H1 (cell line): ENCODE results near the gene CTDNEP1. TPM values are rescaled to one million over a fixed set of nuclear protein-coding genes. Genes with fewer than 3 reads are reported as not detected.

Experiments
- CTCF ChIA-PET: fragments of 300-600 bp; sonication (Branson Sonifier 250); formaldehyde crosslinking; loops from one replicate; lab custom pipeline; 2021; ENCODE audit not compliant: partially characterized antibody; lab: Charles Lee
- POLR2A ChIA-PET: fragments of 300-600 bp; sonication (Branson Sonifier 250); formaldehyde crosslinking; loops from one replicate; lab custom pipeline; 2021; ENCODE audit warnings: inconsistent platforms; ENCODE audit not compliant: partially characterized antibody; lab: Charles Lee
- DNase-seq, 2 experiments: peaks; one replicate each; pipeline versions ENCODE4 v3.0.0 to v3.0.0-alpha.2; 2010 to 2022; ENCODE audit warnings: low spot score in 2 of 2, low read depth in 1 of 2, mixed read lengths in 1 of 2
- FAIRE-seq: peaks from 2 replicates; lab custom pipeline; 2011; peaks lifted over from hg19 to GRCh38; lab: Jason Lieb, UNC
- H2AFZ ChIP-seq: 2 replicates; pipeline ENCODE4 v1.8.1; 2012; ENCODE audit warnings: low read length, inconsistent platforms
- H2AK5ac ChIP-seq: 2 replicates; pipeline ENCODE4 v1.6.1; 2013; ENCODE audit warnings: low read depth, low read length
- H2BK120ac ChIP-seq: replicated peaks from 2 replicates; pipeline ENCODE3; 2013; ENCODE audit warnings: low read depth, low read length, inconsistent platforms
- H2BK12ac ChIP-seq: 2 replicates; pipeline ENCODE4 v1.6.1; 2013; ENCODE audit warnings: low read depth, low read length
- H2BK15ac ChIP-seq: 2 replicates; pipeline ENCODE4 v1.6.1; 2013; ENCODE audit warnings: low read length
- H2BK20ac ChIP-seq: 2 replicates; pipeline ENCODE4 v1.6.1; 2013; ENCODE audit warnings: low read length
- H2BK5ac ChIP-seq: 2 replicates; pipeline ENCODE4 v1.6.1; 2013; ENCODE audit warnings: low read depth, low read length
- H3K14ac ChIP-seq: 2 replicates; pipeline ENCODE4 v1.6.1; 2013; ENCODE audit warnings: inconsistent platforms; ENCODE audit not compliant: insufficient read length
- H3K18ac ChIP-seq: 2 replicates; pipeline ENCODE4 v1.6.1; 2013; ENCODE audit warnings: low read length; ENCODE audit errors: extremely low read depth
- H3K23ac ChIP-seq: 2 replicates; pipeline ENCODE4 v1.6.1; 2013; ENCODE audit warnings: inconsistent platforms; ENCODE audit not compliant: insufficient read length
- H3K23me2 ChIP-seq: 2 replicates; pipeline ENCODE4 v1.6.1; 2013; ENCODE audit warnings: low read depth, low read length
- H3K27ac ChIP-seq: 2 replicates; pipeline ENCODE4 v1.6.1; 2011; ENCODE audit warnings: low read depth, low read length, inconsistent platforms
- H3K27me3 ChIP-seq, 4 experiments: replicated peaks in 1 of 4; 1 replicate in 1 of 4; 2 replicates in 3 of 4; pipeline versions ENCODE4 v1.6.1 to v1.8.1; 2011 to 2013; ENCODE audit warnings: low read length in 3 of 4, mild to moderate bottlenecking in 3 of 4, inconsistent platforms in 2 of 4, mixed read lengths in 2 of 4, moderate library complexity in 1 of 4; ENCODE audit not compliant: control insufficient read depth in 3 of 4, insufficient read depth in 3 of 4; ENCODE audit errors: extremely low read depth in 1 of 4
- H3K36me3 ChIP-seq, 4 experiments: 2 replicates each; pipeline versions ENCODE4 v1.6.1 to v1.8.1; 2011 to 2013; ENCODE audit warnings: mild to moderate bottlenecking in 4 of 4, low read length in 3 of 4, moderate library complexity in 2 of 4, control low read depth in 1 of 4, inconsistent platforms in 1 of 4; ENCODE audit not compliant: insufficient read depth in 4 of 4, control insufficient read depth in 2 of 4
- H3K4ac ChIP-seq: replicated peaks from 2 replicates; pipeline ENCODE3; 2013; ENCODE audit warnings: low read length, low read depth, mixed read lengths, inconsistent platforms; ENCODE audit not compliant: insufficient read length
- H3K4me1 ChIP-seq, 4 experiments: replicated peaks in 1 of 4; 1 replicate in 1 of 4; 2 replicates in 3 of 4; pipeline versions ENCODE4 v1.6.1 to v1.8.1; 2011 to 2013; ENCODE audit warnings: low read length in 3 of 4, inconsistent platforms in 2 of 4, mixed read lengths in 1 of 4; ENCODE audit not compliant: insufficient read depth in 4 of 4, control insufficient read depth in 3 of 4
- H3K4me2 ChIP-seq, 2 experiments: 2 replicates each; pipeline versions ENCODE4 v1.6.1 to v1.8.1; 2011 to 2013; ENCODE audit warnings: low read depth in 2 of 2, low read length in 2 of 2, control low read depth in 1 of 2, inconsistent platforms in 1 of 2, mild to moderate bottlenecking in 1 of 2; ENCODE audit not compliant: insufficient read depth in 1 of 2
- H3K4me3 ChIP-seq, 4 experiments: fragments of 200-600, 300-600 bp in 1 of 4; sonication (generic), shearing (Covaris generic), sonication (Bioruptor Twin) in 1 of 4; 2 replicates each; pipeline versions ENCODE4 v1.5.1 to v1.8.1; 2011 to 2016; ENCODE audit warnings: low read length in 4 of 4, low read depth in 3 of 4, control low read depth in 2 of 4, inconsistent platforms in 2 of 4, mild to moderate bottlenecking in 2 of 4, mixed read lengths in 1 of 4, moderate library complexity in 1 of 4; ENCODE audit not compliant: insufficient read depth in 2 of 4; ENCODE audit errors: extremely low read depth in 1 of 4
- H3K56ac ChIP-seq: replicated peaks from 2 replicates; pipeline ENCODE3; 2013; ENCODE audit warnings: low read depth, mild to moderate bottlenecking, mixed read lengths, low read length, inconsistent platforms; ENCODE audit not compliant: insufficient read length
- H3K79me1 ChIP-seq: 2 replicates; pipeline ENCODE4 v1.6.1; 2013; ENCODE audit warnings: low read depth, low read length, control low read depth
- H3K79me2 ChIP-seq, 2 experiments: 2 replicates each; pipeline versions ENCODE4 v1.6.1 to v1.8.1; 2012 to 2013; ENCODE audit warnings: low read length in 2 of 2, mild to moderate bottlenecking in 2 of 2, inconsistent platforms in 1 of 2; ENCODE audit not compliant: insufficient read depth in 2 of 2, control insufficient read depth in 1 of 2
- H3K9ac ChIP-seq, 4 experiments: replicated peaks in 1 of 4; 1 replicate in 1 of 4; 2 replicates in 3 of 4; pipeline versions ENCODE4 v1.6.1 to v1.8.1; 2011 to 2013; ENCODE audit warnings: low read depth in 3 of 4, low read length in 3 of 4, control low read depth in 2 of 4, mild to moderate bottlenecking in 2 of 4, moderate library complexity in 2 of 4, inconsistent platforms in 1 of 4; ENCODE audit errors: extremely low read depth in 1 of 4
- H3K9me3 ChIP-seq, 2 experiments: 2 replicates each; pipeline versions ENCODE4 v1.6.1 to v1.8.1; 2012 to 2013; ENCODE audit warnings: mild to moderate bottlenecking in 2 of 2, moderate library complexity in 2 of 2, control low read depth in 1 of 2, inconsistent platforms in 1 of 2, low read depth in 1 of 2, low read length in 1 of 2, mixed read lengths in 1 of 2; ENCODE audit not compliant: insufficient read depth in 2 of 2
- H4K20me1 ChIP-seq, 2 experiments: replicated peaks in 1 of 2; 2 replicates each; pipeline versions ENCODE3 to v1.8.1; 2011 to 2013; ENCODE audit warnings: inconsistent platforms in 2 of 2, low read length in 2 of 2, mild to moderate bottlenecking in 1 of 2; ENCODE audit not compliant: insufficient read depth in 2 of 2, control insufficient read depth in 1 of 2
- H4K5ac ChIP-seq: 2 replicates; pipeline ENCODE4 v1.6.1; 2013; ENCODE audit warnings: low read length, low read depth, mixed read lengths, inconsistent platforms; ENCODE audit not compliant: insufficient read length
- H4K8ac ChIP-seq: 2 replicates; pipeline ENCODE4 v1.8.0; 2013; ENCODE audit warnings: mild to moderate bottlenecking, moderate library complexity, low read length, inconsistent platforms; ENCODE audit not compliant: insufficient read depth; ENCODE audit errors: extremely low read depth
- H4K91ac ChIP-seq: replicated peaks from 2 replicates; pipeline ENCODE3; 2013; ENCODE audit warnings: low read length, mixed read lengths, inconsistent platforms; ENCODE audit not compliant: insufficient read length
- KDM1A ChIP-seq: fragments of 200-600, 300-600 bp; sonication (generic); IDR thresholded peaks from 2 replicates; pipeline ENCODE4 v1.7.1; 2016; ENCODE audit warnings: mild to moderate bottlenecking, low read length, borderline replicate concordance
- TAF1 ChIP-seq: IDR thresholded peaks from 2 replicates; pipeline ENCODE4 v1.6.1; 2011; ENCODE audit warnings: mild to moderate bottlenecking, low read depth, low read length
- WGBS, 2 experiments: shearing (Covaris generic) in 1 of 2; methylation state at CpG; one replicate each; pipeline versions ENCODE4 v1.1.6 to v1.1.7; 2013 to 2015; ENCODE audit warnings: low lambda C conversion rate in 2 of 2, mixed read lengths in 2 of 2, inconsistent platforms in 1 of 2, low coverage in 1 of 2, missing lambda C conversion rate in 1 of 2; ENCODE audit not compliant: insufficient replicate concordance in 2 of 2, insufficient coverage in 1 of 2, insufficient read length in 1 of 2; ENCODE audit errors: extremely low coverage in 1 of 2, missing lambda C conversion rate in 1 of 2; 5-methylcytosine and 5-hydroxymethylcytosine counted together
- polyA plus RNA-seq, 7 experiments: library from polyadenylated mRNA; depleted of rRNA in 3 of 7; stranded (reverse) in 5 of 7; unstranded in 2 of 7; fragments of >200 nt in 5 of 7; fragments of 200-250 nt in 2 of 7; gene quantifications; 1 replicate in 5 of 7; 2 replicates in 1 of 7; 4 replicates in 1 of 7; pipeline versions ENCODE4 v1.2.1 to v1.2.3, GENCODE V29; 2011 to 2013; ENCODE audit warnings: missing spikeins in 2 of 7, mixed read lengths in 2 of 7
- total RNA-seq: library from RNA; stranded (reverse); fragmentation: NEBNext Ultra II Directional; extraction: Animal tissue kit (Norgen Biotek cat#: 25700); gene quantifications from 2 replicates; pipeline ENCODE4 v1.2.1, GENCODE V29; 2021

CTDNEP1 gene
- total and polyA plus RNA-seq, 2 of the 8 experiments (the other 6 are each of a cell fraction or from before 2014, with no cell fraction given): 114 to 123 TPM

- peaks cover 11% of the 10 kb centered on the region for H3K23me2 ChIP-seq
- ChIA-PET CTCF (interaction anchor here (0.5 to 4.8 kb wide), 12 partner anchors 9 to 278 kb away, joined by 3 to 46 read pairs (median 5); partner anchors contain the start of genes ACAP1 and GABARAP), POLR2A (interaction anchor here (0.6 to 7.7 kb wide), 22 partner anchors 8 to 291 kb away, joined by 3 to 94 read pairs (median 6); partner anchors contain the start of genes ACADVL, CLDN7, CTDNEP1 and DLG4)
- H2BK20ac ChIP-seq: no peak overlapping the region
- H4K20me1 ChIP-seq: peaks cover 0 to 7% of the 10 kb centered on the region in 2 experiments
- H2BK120ac ChIP-seq: no peak overlapping the region
- FAIRE-seq (no peak), DNase-seq (no peak)
- H3K36me3 ChIP-seq: peaks cover 0 to 6% (median 3%) of the 10 kb centered on the region in 4 experiments; a peak in 3 of 8 replicates
- no peaks in the 10 kb centered on the region for H3K79me1 ChIP-seq
- peak; percentile 66; the same call in 1 of the 2 replicates for TF ChIP-seq KDM1A
- TF ChIP-seq TAF1: no peak
- H2BK15ac ChIP-seq: peak overlapping the region; percentile 72; the same call in 1 of the 2 replicates
- H4K91ac ChIP-seq: no peak overlapping the region
- peak overlapping the region; percentile 45 to 100 for H3K4me2 ChIP-seq
- H3K27me3 ChIP-seq: peaks cover 0 to 13% (median 7%) of the 10 kb centered on the region in 4 experiments; a peak in 6 of 7 replicates
- no peak overlapping the region for H2AK5ac ChIP-seq
- H2BK5ac ChIP-seq: no peak overlapping the region
- WGBS, 2 experiments: 78% methylated on average over 6 of the region's 6 CpGs; no CpG with 5 or more reads in 1 of the 2 experiments
- no peak overlapping the region for H3K56ac ChIP-seq
- H4K8ac ChIP-seq: no peak overlapping the region; the same call in 1 of the 2 replicates
- no peaks in the 10 kb centered on the region for H3K79me2 ChIP-seq
- no peak overlapping the region for H2AFZ ChIP-seq
- H3K18ac ChIP-seq: no peak overlapping the region
- no peaks in the 10 kb centered on the region for H3K9me3 ChIP-seq
- H3K27ac ChIP-seq: no peak overlapping the region
- no peak overlapping the region for H3K14ac ChIP-seq
- H3K9ac ChIP-seq: peak overlapping the region in 1 of 4 experiments; percentile 67; a peak in 1 of 7 replicates
- no peak overlapping the region for H3K23ac ChIP-seq
- H4K5ac ChIP-seq: no peak overlapping the region
- H3K4ac ChIP-seq: no peak overlapping the region
- H3K4me3 ChIP-seq: peak overlapping the region; percentile 76 to 83 (median 78); a peak in 7 of 8 replicates
- H2BK12ac ChIP-seq: no peak overlapping the region
- peaks cover 0 to 20% (median 8%) of the 10 kb centered on the region in 4 experiments; a peak in 5 of 7 replicates for H3K4me1 ChIP-seq
Observed at GRCh38 chr17:7282752-7283321, 31.3 kb upstream of the CTDNEP1 start.
